Trophoblast cell (in vitro differentiated cells and primary cell): ENCODE data around the gene REG1B.

Experiments
- DNase-seq, 2 donors: peaks; one replicate each; pipeline ENCODE4 v3.0.0-alpha.2; 2016
- H2AFZ ChIP-seq: 2 replicates; pipeline ENCODE4 v1.6.1; 2013; ENCODE audit warnings: low read length, moderate library complexity, mild to moderate bottlenecking; ENCODE audit not compliant: insufficient read depth, poor library complexity
- H2AK5ac ChIP-seq: 2 replicates; pipeline ENCODE4 v1.6.1; 2013; ENCODE audit warnings: mild to moderate bottlenecking, low read length
- H2BK120ac ChIP-seq: 2 replicates; pipeline ENCODE4 v1.6.1; 2013; ENCODE audit warnings: low read length, mild to moderate bottlenecking, moderate library complexity; ENCODE audit not compliant: insufficient read depth, poor library complexity
- H2BK12ac ChIP-seq: 2 replicates; pipeline ENCODE4 v1.6.1; 2013; ENCODE audit warnings: mild to moderate bottlenecking, low read length, moderate library complexity
- H2BK5ac ChIP-seq: 2 replicates; pipeline ENCODE4 v1.6.1; 2013; ENCODE audit warnings: low read length, low read depth, moderate library complexity, mild to moderate bottlenecking; ENCODE audit not compliant: poor library complexity
- H3K14ac ChIP-seq: 2 replicates; pipeline ENCODE4 v1.6.1; 2013; ENCODE audit warnings: mild to moderate bottlenecking, low read length
- H3K18ac ChIP-seq: 2 replicates; pipeline ENCODE4 v1.6.1; 2013; ENCODE audit warnings: mild to moderate bottlenecking, low read length
- H3K23ac ChIP-seq: 2 replicates; pipeline ENCODE4 v1.6.1; 2013; ENCODE audit warnings: low read length
- H3K27ac ChIP-seq: 2 replicates; pipeline ENCODE4 v1.5.1; 2013; ENCODE audit warnings: low read depth, mild to moderate bottlenecking, inconsistent platforms, low read length, moderate library complexity
- H3K27me3 ChIP-seq: 2 replicates; pipeline ENCODE4 v1.6.1; 2013; ENCODE audit warnings: inconsistent platforms, mild to moderate bottlenecking, low read length, moderate library complexity; ENCODE audit not compliant: insufficient read depth
- H3K36me3 ChIP-seq, 2 experiments: 1 replicate in 1 of 2; 2 replicates in 1 of 2; pipeline ENCODE4 v1.6.1; 2013; ENCODE audit warnings: low read length in 2 of 2, mild to moderate bottlenecking in 2 of 2, moderate library complexity in 1 of 2; ENCODE audit not compliant: insufficient read depth in 2 of 2, control insufficient read depth in 1 of 2
- H3K4ac ChIP-seq: 2 replicates; pipeline ENCODE4 v1.6.1; 2013; ENCODE audit warnings: low read depth, mild to moderate bottlenecking, low read length, moderate library complexity
- H3K4me1 ChIP-seq, 2 experiments: 1 replicate in 1 of 2; 2 replicates in 1 of 2; pipeline ENCODE4 v1.6.1; 2013; ENCODE audit warnings: low read length in 2 of 2, mild to moderate bottlenecking in 2 of 2, moderate library complexity in 1 of 2; ENCODE audit not compliant: insufficient read depth in 2 of 2, control insufficient read depth in 1 of 2
- H3K4me2 ChIP-seq: 2 replicates; pipeline ENCODE4 v1.6.1; 2013; ENCODE audit warnings: inconsistent platforms, mild to moderate bottlenecking, low read length, moderate library complexity
- H3K4me3 ChIP-seq: 2 replicates; pipeline ENCODE4 v1.5.1; 2013; ENCODE audit warnings: mild to moderate bottlenecking, low read depth, low read length, inconsistent platforms
- H3K79me1 ChIP-seq: one replicate; pipeline ENCODE4 v1.6.1; 2013; ENCODE audit warnings: low read length
- H3K79me2 ChIP-seq: 2 replicates; pipeline ENCODE4 v1.6.1; 2013; ENCODE audit warnings: low read length, mild to moderate bottlenecking; ENCODE audit not compliant: control insufficient read depth, insufficient read depth, poor library complexity
- H3K9ac ChIP-seq: 2 replicates; pipeline ENCODE4 v1.6.1; 2013; ENCODE audit warnings: mild to moderate bottlenecking, low read length
- H3K9me3 ChIP-seq: 2 replicates; pipeline ENCODE4 v1.6.1; 2013; ENCODE audit warnings: low read depth, mild to moderate bottlenecking, control low read depth, inconsistent platforms, low read length; ENCODE audit not compliant: insufficient read depth
- H4K12ac ChIP-seq: 2 replicates; pipeline ENCODE4 v1.6.1; 2013; ENCODE audit warnings: low read depth, mild to moderate bottlenecking, low read length, moderate library complexity
- H4K8ac ChIP-seq: 2 replicates; pipeline ENCODE4 v1.6.1; 2013; ENCODE audit warnings: low read depth, mild to moderate bottlenecking, low read length, moderate library complexity
- H4K91ac ChIP-seq: one replicate; pipeline ENCODE4 v1.6.1; 2013; ENCODE audit warnings: low read depth, mild to moderate bottlenecking, low read length, moderate library complexity
- WGBS: extraction: QIAGEN DNeasy Blood & Tissue Kit; methylation state at CpG from one replicate; pipeline ENCODE4 v1.1.7; 2013; ENCODE audit warnings: missing lambda C conversion rate; ENCODE audit not compliant: insufficient read length, insufficient coverage; ENCODE audit errors: extremely low coverage; 5-methylcytosine and 5-hydroxymethylcytosine counted together

Gene REG1B

GRCh38 chr2:79041032-79041448 is 46.8 kb downstream of the REG1B start:
- H2BK120ac ChIP-seq: no peak overlapping the region
- H2AK5ac ChIP-seq: no peak overlapping the region
- no peak overlapping the region for H2BK12ac ChIP-seq
- H3K79me1 ChIP-seq: no peaks in the 10 kb centered on the region
- no peaks in the 10 kb centered on the region for H3K4me1 ChIP-seq
- H2BK5ac ChIP-seq: no peak overlapping the region
- H3K36me3 ChIP-seq: no peaks in the 10 kb centered on the region
- H3K18ac ChIP-seq: no peak overlapping the region
- no peaks in the 10 kb centered on the region for H3K79me2 ChIP-seq
- H2AFZ ChIP-seq: no peak overlapping the region
- no peak overlapping the region for H3K4ac ChIP-seq
- H3K14ac ChIP-seq: no peak overlapping the region
- H4K91ac ChIP-seq: no peak overlapping the region
- H3K9ac ChIP-seq: no peak overlapping the region
- H3K9me3 ChIP-seq: no peaks in the 10 kb centered on the region
- no peak overlapping the region for H3K27ac ChIP-seq
- no CpG with 5 or more reads among the region's 1 CpG for WGBS
- H3K4me3 ChIP-seq: no peak overlapping the region
- DNase-seq: peak in 1 of 2 donors; percentile 28
- no peak overlapping the region for H3K4me2 ChIP-seq
- H3K23ac ChIP-seq: no peak overlapping the region
- H3K27me3 ChIP-seq: no peaks in the 10 kb centered on the region
- no peak overlapping the region for H4K8ac ChIP-seq
- H4K12ac ChIP-seq: no peak overlapping the region

DNA sequence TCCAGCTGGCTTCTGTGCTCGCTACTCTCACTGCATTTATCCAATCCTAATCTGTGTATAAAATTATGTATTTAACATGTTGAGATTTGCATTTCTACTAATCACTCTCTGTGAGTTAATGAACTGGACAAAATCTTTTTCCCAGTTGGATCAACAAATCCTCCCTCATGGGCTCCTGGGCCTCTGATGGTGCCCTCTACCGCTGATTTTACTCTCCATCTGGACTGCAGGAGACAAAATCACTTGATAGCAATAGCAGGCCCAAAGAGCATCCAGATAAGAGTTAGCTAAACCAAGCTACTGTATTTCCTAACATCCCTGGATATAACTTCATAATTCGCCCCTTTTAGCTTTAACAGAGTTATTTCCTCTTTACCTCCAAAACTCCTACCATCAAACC is 47.8 kb downstream of the REG1B start:
- Histone ChIP-seq H3K36me3 (no peaks in the 10 kb centered on the region), H4K12ac (no peak overlapping the region), H3K27me3 (no peaks in the 10 kb centered on the region), H2BK120ac (no peak overlapping the region), H2BK12ac (no peak overlapping the region), H4K91ac (no peak overlapping the region), H3K14ac (no peak overlapping the region), H2AK5ac (no peak overlapping the region), H2AFZ (no peak overlapping the region), H3K9me3 (no peaks in the 10 kb centered on the region), H3K4ac (no peak overlapping the region), H3K4me2 (no peak overlapping the region), H3K23ac (no peak overlapping the region), H2BK5ac (no peak overlapping the region), H3K4me1 (no peaks in the 10 kb centered on the region), H3K79me2 (no peaks in the 10 kb centered on the region), H4K8ac (no peak overlapping the region), H3K27ac (no peak overlapping the region), H3K4me3 (no peak overlapping the region), H3K9ac (no peak overlapping the region), H3K18ac (no peak overlapping the region), H3K79me1 (no peaks in the 10 kb centered on the region)
- no peak for DNase-seq
- no CpG with 5 or more reads among the region's 3 CpGs for WGBS
